GM19035 (cell line): Measurements from ENCODE around the gene ANKRD13D.

ENCODE experiments used
- ATAC-seq: cut with Tn5 transposase; IDR thresholded peaks from one replicate; pipeline ENCODE4 v1.9.1; 2021; ENCODE audit not compliant: unreplicated experiment

The ANKRD13D gene

GRCh38 chr11:67302571-67303131, 13.5 kb downstream of the ANKRD13D start:
- no peak for ATAC-seq

- ATAC-seq, result no peak
Measured at GRCh38 chr11:67303132-67303834, 14.2 kb downstream of the ANKRD13D start, which contains the start of gene SSH3. TSS of gene SSH3 (plus strand) at chr11:67303530. CDS start at chr11:67303626, 96 bp downstream.

DNA sequence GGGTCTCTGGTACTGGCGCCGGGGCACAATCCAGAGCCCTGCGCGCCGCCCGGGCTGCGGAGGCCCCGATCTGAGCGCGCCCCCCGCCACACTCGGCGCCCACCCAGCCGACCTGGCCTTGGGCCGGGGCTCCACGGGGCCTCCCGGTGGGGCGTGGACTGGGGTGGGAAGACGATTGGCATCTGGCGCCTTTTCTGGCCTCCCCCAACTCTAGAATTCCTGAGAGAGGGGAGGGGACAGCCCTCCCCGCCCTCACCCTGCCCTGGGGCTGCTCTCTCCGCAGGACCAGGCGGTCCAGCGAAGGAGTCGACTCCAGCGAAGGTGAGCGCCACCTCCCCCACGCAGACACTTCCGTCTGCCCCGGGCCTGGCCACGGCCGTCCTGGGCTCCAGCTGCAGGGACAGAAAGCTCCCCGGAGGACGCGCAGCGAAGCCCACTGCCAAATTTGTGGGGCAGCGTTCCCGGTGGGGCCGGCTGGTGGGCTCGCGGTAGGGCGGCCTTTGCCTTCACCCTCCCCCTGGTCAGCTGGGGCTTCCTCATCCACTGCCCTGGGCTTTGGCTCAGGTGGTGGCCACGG, 14.8 kb downstream of the ANKRD13D start:
- ATAC-seq, result no peak

GRCh38 chr11:67304511-67305113, 15.5 kb downstream of the ANKRD13D start:
- no peak for ATAC-seq

- ATAC-seq, result no peak
Measured at GRCh38 chr11:67306769-67307544, 17.9 kb downstream of the ANKRD13D start.

- no peak for ATAC-seq
Measured at GRCh38 chr11:67307545-67308001, 18.5 kb downstream of the ANKRD13D start.

DNA sequence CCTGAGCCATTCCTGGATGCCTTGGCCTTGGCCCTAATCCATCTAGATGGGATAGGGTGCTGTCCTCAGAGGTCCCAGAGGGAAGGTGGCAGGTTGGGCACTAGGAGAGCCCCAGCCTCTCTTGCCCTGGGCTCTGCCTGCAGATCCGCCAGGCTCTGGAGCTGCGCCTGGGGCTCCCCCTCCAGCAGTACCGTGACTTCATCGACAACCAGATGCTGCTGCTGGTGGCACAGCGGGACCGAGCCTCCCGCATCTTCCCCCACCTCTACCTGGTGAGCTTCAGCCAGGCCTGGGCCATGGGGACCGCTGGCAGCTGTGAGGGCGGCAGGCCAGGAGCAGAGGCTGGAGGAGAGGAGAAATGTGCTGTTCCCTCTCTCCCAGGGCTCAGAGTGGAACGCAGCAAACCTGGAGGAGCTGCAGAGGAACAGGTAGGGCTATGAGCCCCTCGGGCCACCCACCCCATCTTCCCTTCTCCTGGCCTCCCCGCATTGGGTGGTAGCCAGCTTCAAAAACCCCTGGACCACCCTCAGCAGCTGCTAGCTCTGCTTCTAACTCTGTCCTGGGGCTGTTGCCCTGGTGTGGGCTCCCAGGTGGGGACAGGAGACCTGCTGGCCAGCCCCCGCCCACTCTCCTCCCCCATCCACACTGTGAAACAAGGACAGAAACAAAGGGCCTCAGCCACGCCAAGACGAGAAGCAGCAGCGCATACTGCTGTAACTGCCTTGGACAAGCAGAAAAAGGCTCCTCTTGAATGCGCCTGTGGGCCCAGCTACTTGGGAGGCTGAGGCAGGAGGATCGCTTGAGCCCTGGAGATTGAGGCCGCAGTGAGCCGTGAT, 19.1 kb downstream of the ANKRD13D start:
- ATAC-seq, result no peak

GRCh38 chr11:67309166-67309565, 20.1 kb downstream of the ANKRD13D start:
- ATAC-seq, result no peak

GRCh38 chr11:67309661-67310061, 20.6 kb downstream of the ANKRD13D start:
- ATAC-seq, result no peak

GRCh38 chr11:67310246-67311050, 21.3 kb downstream of the ANKRD13D start:
- no peak for ATAC-seq

DNA sequence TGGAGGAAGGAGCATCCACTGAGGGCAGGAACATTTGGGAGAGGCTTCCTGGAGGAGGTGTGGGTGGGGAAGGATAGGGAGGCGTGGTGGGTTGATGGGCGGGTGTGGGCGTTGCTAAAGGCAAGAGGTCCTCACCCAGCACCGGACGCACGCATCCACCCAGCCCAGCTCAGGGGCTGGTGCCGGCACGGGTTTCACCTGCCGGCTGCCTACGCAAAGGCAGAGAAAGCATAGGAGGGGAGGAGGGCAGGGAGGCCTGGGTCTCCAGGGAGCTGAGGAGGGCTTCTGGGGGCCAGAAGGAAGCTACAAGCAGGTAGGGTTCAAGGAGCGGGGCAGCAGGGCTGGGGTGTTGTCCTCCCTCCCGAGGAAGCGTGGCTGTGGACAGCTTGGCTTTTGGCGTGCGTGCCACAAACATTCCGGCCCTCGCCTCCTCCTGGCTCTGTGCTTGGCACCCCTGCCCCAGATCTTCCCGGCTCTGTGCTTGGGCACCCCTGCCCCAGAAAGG, 22.0 kb downstream of the ANKRD13D start:
- no peak for ATAC-seq

GRCh38 chr11:67311556-67312082, 22.5 kb downstream of the ANKRD13D start:
- no peak for ATAC-seq

DNA sequence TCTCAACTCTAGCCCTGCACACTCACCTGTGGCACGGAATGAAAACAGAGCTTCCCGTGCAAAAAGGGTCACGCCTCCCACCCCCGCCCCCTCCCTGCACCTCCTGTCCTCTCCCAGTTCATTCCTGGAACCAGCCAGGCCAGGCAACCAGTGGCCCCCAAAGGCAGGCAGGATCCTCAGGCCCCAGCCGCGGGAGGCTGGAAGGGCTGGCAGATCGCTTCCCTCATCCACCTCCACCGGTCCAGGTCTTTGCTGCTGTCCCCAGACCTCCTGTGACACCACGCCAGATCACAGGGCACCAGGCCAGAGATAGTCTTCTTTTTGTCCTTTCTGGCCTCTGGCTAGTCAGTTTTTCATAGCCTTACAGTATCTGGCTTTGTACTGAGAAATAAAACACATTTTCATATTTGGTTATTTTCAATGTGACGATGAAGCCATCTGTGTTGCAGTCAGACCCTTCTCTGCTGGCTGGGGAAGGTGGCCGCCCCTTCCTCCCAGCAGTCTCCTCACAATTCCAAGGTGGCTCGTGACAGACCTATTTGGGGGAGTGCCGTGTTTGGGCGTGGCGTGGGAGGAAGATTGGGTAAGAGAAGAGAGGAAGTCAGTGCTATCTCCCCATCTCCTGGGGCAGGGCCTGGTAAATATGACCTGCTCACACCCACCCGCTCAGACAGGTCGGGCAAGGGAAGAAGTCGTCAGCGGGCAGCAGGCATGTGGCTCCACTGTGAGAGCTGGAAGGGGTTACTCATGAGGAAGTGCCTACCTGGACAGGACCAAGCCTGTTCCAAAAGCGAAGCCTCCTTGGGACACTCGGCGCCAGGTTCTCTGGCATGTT, 23.3 kb downstream of the ANKRD13D start:
- ATAC-seq, result no peak

- no peak for ATAC-seq
Measured at GRCh38 chr11:67313125-67313890, 24.2 kb downstream of the ANKRD13D start.

GRCh38 chr11:67314218-67314617, 25.1 kb downstream of the ANKRD13D start:
- ATAC-seq, result no peak

DNA sequence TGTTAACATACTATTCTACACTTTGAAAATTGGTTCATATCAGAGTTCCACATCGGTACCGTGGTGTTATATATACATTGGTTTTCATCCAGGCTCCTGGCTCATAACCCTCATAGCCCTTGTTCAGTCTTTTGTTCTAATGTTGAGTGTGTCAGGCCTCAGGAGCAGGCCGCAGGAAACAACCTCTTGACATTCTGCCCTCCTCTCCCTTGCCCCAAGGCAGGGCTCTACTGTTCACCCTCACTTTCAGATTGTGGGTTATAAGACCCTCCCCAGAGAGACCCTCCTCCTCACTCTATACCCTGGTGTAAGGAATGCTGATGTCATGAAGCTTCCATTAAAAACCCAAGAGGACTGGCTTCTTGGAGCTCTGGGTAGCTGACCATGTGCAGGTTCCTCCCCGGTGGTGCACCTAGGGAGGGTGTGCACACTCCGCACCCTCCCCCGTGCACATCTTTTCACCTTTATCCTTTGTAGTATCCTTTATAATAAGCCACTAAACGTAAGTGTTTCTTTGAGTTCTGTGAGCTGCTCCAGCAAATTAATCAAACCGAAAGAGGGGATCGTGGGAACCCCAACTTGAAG, 26.3 kb downstream of the ANKRD13D start:
- ATAC-seq, result no peak

GRCh38 chr11:67316882-67317204, 27.7 kb downstream of the ANKRD13D start:
- no peak for ATAC-seq
